SK-N-SH (cell line): ENCODE results near the gene CEP44.

Experiments
- CTCF ChIP-seq: fragments of 200-600 bp; sonication (generic); IDR thresholded peaks from 2 replicates; pipeline ENCODE4 v1.6.1; 2017; ENCODE audit warnings: antibody characterized with exemption, mild to moderate bottlenecking, moderate library complexity
- EP300 ChIP-seq, 2 experiments: IDR thresholded peaks; 2 replicates each; pipeline versions ENCODE4 v1.4.0 to v1.6.1; 2012; ENCODE audit warnings: borderline replicate concordance in 1 of 2, low read depth in 1 of 2, low read length in 1 of 2
- MEF2A ChIP-seq: IDR thresholded peaks from 2 replicates; pipeline ENCODE4 v1.4.0; 2012; ENCODE audit warnings: low read depth, borderline replicate concordance
- NRF1 ChIP-seq: IDR thresholded peaks from 2 replicates; pipeline ENCODE4 v1.6.1; 2012; ENCODE audit warnings: low read depth, mild to moderate bottlenecking, low read length
- REST ChIP-seq: IDR thresholded peaks from 2 replicates; pipeline ENCODE4 v1.6.1; 2012; ENCODE audit warnings: mild to moderate bottlenecking, low read depth, low read length, moderate library complexity
- RFX5 ChIP-seq: IDR thresholded peaks from 2 replicates; pipeline ENCODE4 v1.6.1; 2012; ENCODE audit warnings: mild to moderate bottlenecking, improper control_type of control experiment, low read length
- SIN3A ChIP-seq: IDR thresholded peaks from 2 replicates; pipeline ENCODE4 v1.6.1; 2012; ENCODE audit warnings: low read depth, mild to moderate bottlenecking, low read length, moderate library complexity, borderline replicate concordance
- TAF1 ChIP-seq: IDR thresholded peaks from 2 replicates; pipeline ENCODE4 v1.6.1; 2012; ENCODE audit warnings: low read depth, mild to moderate bottlenecking, low read length, moderate library complexity, borderline replicate concordance
- USF1 ChIP-seq: IDR thresholded peaks from 2 replicates; pipeline ENCODE4 v1.4.0; 2012; ENCODE audit warnings: low read depth, borderline replicate concordance
- ZBTB33 ChIP-seq: IDR thresholded peaks from 2 replicates; pipeline ENCODE4 v1.4.0; 2012; ENCODE audit warnings: low read depth, borderline replicate concordance

- TF ChIP-seq ZBTB33 (no peak), EP300 (IDR thresholded peaks at IDR 0.05; ENCODE audit: borderline replicate concordance in 1 of 2, low read depth in 1 of 2, low read length in 1 of 2) (no peak), USF1 (no peak), CTCF (no peak), RFX5 (no peak), SIN3A (no peak), MEF2A (no peak), TAF1 (no peak), REST (no peak), NRF1 (no peak)
Observed at GRCh38 chr4:174245714-174246113, 38.0 kb upstream of the CEP44 start.
